Neural progenitor cell (in vitro differentiated cells): ENCODE results near the gene NACA2. TPM values are rescaled to one million over a fixed set of nuclear protein-coding genes. Genes with fewer than 3 reads are reported as not detected.

Experiments
- DNase-seq: peaks from one replicate; pipeline ENCODE4 v3.0.0-alpha.2; 2016; ENCODE audit warnings: low spot score
- H2AFZ ChIP-seq: fragments of 200-600 bp; sonication (generic); replicated peaks from 2 replicates; pipeline ENCODE4 v1.6.1; 2016; ENCODE audit warnings: antibody characterized with exemption
- H3F3A ChIP-seq: fragments of 200-600 bp; sonication (generic); 2 replicates; pipeline ENCODE4 v1.6.1; 2016; ENCODE audit warnings: antibody characterized with exemption, low read depth
- H3K27ac ChIP-seq: fragments of 200-600 bp; sonication (generic); 2 replicates; pipeline ENCODE4 v1.5.1; 2016; ENCODE audit warnings: mild to moderate bottlenecking
- H3K27me3 ChIP-seq: fragments of 200-600 bp; sonication (generic); 2 replicates; pipeline ENCODE4 v1.6.1; 2016; ENCODE audit warnings: mild to moderate bottlenecking, moderate library complexity
- H3K36me3 ChIP-seq: fragments of 200-600 bp; sonication (generic); 2 replicates; pipeline ENCODE4 v1.5.1; 2016
- H3K4me1 ChIP-seq: fragments of 200-600 bp; sonication (generic); 2 replicates; pipeline ENCODE4 v1.6.1; 2016; ENCODE audit warnings: mixed run types
- H3K4me2 ChIP-seq: fragments of 200-600 bp; sonication (generic); 2 replicates; pipeline ENCODE4 v1.6.1; 2016
- H3K4me3 ChIP-seq: fragments of 200-600 bp; sonication (generic); 2 replicates; pipeline ENCODE4 v1.5.1; 2016
- H3K79me2 ChIP-seq: fragments of 200-600 bp; sonication (generic); 2 replicates; pipeline ENCODE4 v1.6.1; 2016; ENCODE audit warnings: low read depth
- H3K9ac ChIP-seq: fragments of 200-600 bp; sonication (generic); 2 replicates; pipeline ENCODE4 v1.6.1; 2016
- H3K9me3 ChIP-seq: fragments of 200-600 bp; sonication (generic); 2 replicates; pipeline ENCODE4 v1.5.1; 2016; ENCODE audit warnings: low read depth
- H4K20me1 ChIP-seq: fragments of 200-600 bp; sonication (generic); 2 replicates; pipeline ENCODE4 v1.6.1; 2016; ENCODE audit warnings: low read depth
- H3K27ac Mint-ChIP-seq: 3 replicates; pipeline ENCODE4 v1.8.0; 2021; ENCODE audit warnings: mixed read lengths
- H3K27me3 Mint-ChIP-seq: 2 replicates; pipeline ENCODE4 v1.8.0; 2022; ENCODE audit warnings: low read depth, mild to moderate bottlenecking, inconsistent platforms, moderate library complexity, mixed read lengths; ENCODE audit not compliant: insufficient read depth
- H3K36me3 Mint-ChIP-seq: 3 replicates; pipeline ENCODE4 v1.8.0; 2021; ENCODE audit warnings: mixed read lengths
- H3K4me1 Mint-ChIP-seq: 3 replicates; pipeline ENCODE4 v1.8.0; 2021; ENCODE audit warnings: mixed read lengths
- H3K4me3 Mint-ChIP-seq: 3 replicates; pipeline ENCODE4 v1.8.0; 2021; ENCODE audit warnings: mild to moderate bottlenecking, moderate library complexity, mixed read lengths
- H3K9me3 Mint-ChIP-seq: 3 replicates; pipeline ENCODE4 v1.8.0; 2020; ENCODE audit warnings: mixed read lengths
- EZH2 ChIP-seq: fragments of 200-600 bp; sonication (generic); IDR thresholded peaks from 2 replicates; pipeline ENCODE4 v1.6.1; 2017; ENCODE audit warnings: antibody characterized with exemption, mild to moderate bottlenecking, moderate library complexity
- EZH2phosphoT487 ChIP-seq: fragments of 200-600 bp; sonication (generic); IDR thresholded peaks from 2 replicates; pipeline ENCODE4 v1.6.1; 2017; ENCODE audit warnings: antibody characterized with exemption
- total RNA-seq: library from RNA; depleted of rRNA; stranded (reverse); fragments of >200 nt; gene quantifications from 2 replicates; pipeline ENCODE4 v1.2.3, GENCODE V29; 2015; ENCODE audit warnings: low replicate concordance
- TF ChIP-seq, protein P1 (sequence below): fragments of 200-600 bp; sonication (generic); IDR thresholded peaks from 2 replicates; pipeline ENCODE4 v1.5.1; 2017; ENCODE audit warnings: antibody characterized with exemption, mild to moderate bottlenecking

Gene NACA2
- total RNA-seq, 1 donor from 2014 or later: not detected

- H3K36me3 Mint-ChIP-seq: no peaks in the 10 kb centered on the region
These were observed 28.9 kb upstream of the NACA2 start for GRCh38 chr17:61619953-61620352.

DNA sequence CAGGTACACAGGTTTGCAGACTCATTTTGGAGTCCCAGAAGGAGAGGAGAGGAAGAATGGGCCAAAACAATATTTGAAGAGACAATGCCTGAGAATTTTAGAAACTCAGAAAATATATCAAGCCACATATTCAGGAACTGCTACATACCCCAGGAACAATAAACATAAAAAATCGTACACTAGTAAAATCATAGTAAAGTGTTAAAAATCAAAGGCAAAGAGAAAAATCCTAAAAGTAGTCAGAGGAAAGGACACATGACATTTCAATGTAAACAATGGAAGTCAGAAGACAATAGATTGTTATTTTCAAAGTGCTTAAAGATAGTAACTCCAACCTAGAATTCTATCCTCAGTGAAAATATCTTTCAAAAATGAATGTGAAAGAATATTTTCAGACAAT is 28.5 kb upstream of the NACA2 start:
- no peak for DNase-seq
- no peaks in the 10 kb centered on the region for H4K20me1 ChIP-seq
- Mint-ChIP-seq H3K27ac (no peak overlapping the region), H3K36me3 (no peaks in the 10 kb centered on the region), H3K4me3 (no peak overlapping the region), H3K9me3 (peaks cover 12% of the 10 kb centered on the region), H3K4me1 (no peaks in the 10 kb centered on the region), H3K27me3 (no peaks in the 10 kb centered on the region)
- no peaks in the 10 kb centered on the region for H3K36me3 ChIP-seq
- no peak overlapping the region for H3K27ac ChIP-seq
- H3K79me2 ChIP-seq: no peaks in the 10 kb centered on the region
- H3K9ac ChIP-seq: no peak overlapping the region
- peaks cover 9% of the 10 kb centered on the region for H3K9me3 ChIP-seq
- no peak overlapping the region for H3K4me2 ChIP-seq
- H3F3A ChIP-seq: no peaks in the 10 kb centered on the region
- no peaks in the 10 kb centered on the region for H3K4me1 ChIP-seq
- no peaks in the 10 kb centered on the region for H3K27me3 ChIP-seq
- H2AFZ ChIP-seq: no peak overlapping the region
- no peak overlapping the region for H3K4me3 ChIP-seq
- TF ChIP-seq, protein P1, sequence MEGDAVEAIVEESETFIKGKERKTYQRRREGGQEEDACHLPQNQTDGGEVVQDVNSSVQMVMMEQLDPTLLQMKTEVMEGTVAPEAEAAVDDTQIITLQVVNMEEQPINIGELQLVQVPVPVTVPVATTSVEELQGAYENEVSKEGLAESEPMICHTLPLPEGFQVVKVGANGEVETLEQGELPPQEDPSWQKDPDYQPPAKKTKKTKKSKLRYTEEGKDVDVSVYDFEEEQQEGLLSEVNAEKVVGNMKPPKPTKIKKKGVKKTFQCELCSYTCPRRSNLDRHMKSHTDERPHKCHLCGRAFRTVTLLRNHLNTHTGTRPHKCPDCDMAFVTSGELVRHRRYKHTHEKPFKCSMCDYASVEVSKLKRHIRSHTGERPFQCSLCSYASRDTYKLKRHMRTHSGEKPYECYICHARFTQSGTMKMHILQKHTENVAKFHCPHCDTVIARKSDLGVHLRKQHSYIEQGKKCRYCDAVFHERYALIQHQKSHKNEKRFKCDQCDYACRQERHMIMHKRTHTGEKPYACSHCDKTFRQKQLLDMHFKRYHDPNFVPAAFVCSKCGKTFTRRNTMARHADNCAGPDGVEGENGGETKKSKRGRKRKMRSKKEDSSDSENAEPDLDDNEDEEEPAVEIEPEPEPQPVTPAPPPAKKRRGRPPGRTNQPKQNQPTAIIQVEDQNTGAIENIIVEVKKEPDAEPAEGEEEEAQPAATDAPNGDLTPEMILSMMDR: no peak
- no peak for TF ChIP-seq EZH2phosphoT487
- no peak for TF ChIP-seq EZH2

More at GRCh38 chr17:61619953-61620352, 28.9 kb upstream of the NACA2 start:
- no peak overlapping the region for H3K4me3 Mint-ChIP-seq
- H3K27ac Mint-ChIP-seq: no peak overlapping the region
- H3K27me3 ChIP-seq: no peaks in the 10 kb centered on the region
- H3K4me1 ChIP-seq: no peaks in the 10 kb centered on the region
- no peaks in the 10 kb centered on the region for H4K20me1 ChIP-seq
- H3K4me2 ChIP-seq: no peak overlapping the region
- TF ChIP-seq EZH2phosphoT487 (no peak), EZH2 (no peak)
- TF ChIP-seq, protein P1: no peak
- peaks cover 9% of the 10 kb centered on the region for H3K9me3 ChIP-seq
- H3K79me2 ChIP-seq: no peaks in the 10 kb centered on the region
- H3K9me3 Mint-ChIP-seq: peaks cover 12% of the 10 kb centered on the region
- H3K36me3 ChIP-seq: no peaks in the 10 kb centered on the region
- H3K9ac ChIP-seq: no peak overlapping the region
- no peak overlapping the region for H3K4me3 ChIP-seq
- DNase-seq: no peak
- H3K4me1 Mint-ChIP-seq: no peaks in the 10 kb centered on the region
- H2AFZ ChIP-seq: no peak overlapping the region
- H3F3A ChIP-seq: no peaks in the 10 kb centered on the region
- no peak overlapping the region for H3K27ac ChIP-seq
- H3K27me3 Mint-ChIP-seq: peaks cover 3% of the 10 kb centered on the region

DNA sequence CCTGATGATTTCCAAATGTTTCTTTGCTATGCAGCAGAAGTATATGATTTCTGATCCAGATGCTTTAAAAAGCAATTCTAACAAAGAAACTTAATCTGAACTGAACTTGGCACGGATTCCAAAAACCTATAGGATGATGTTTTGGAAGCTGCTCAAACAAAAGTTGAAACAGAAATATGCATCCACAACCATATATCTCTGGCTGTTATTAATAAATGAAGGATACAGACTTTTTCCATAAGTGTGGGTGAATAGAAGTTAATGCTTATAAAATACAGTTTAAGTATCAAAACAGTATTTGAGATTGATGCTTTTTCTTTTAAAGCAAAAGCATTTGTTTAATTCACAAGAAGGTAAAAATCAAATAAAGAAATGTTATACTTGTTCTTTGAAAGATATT is 27.9 kb upstream of the NACA2 start:
- Histone ChIP-seq H3K9ac (no peak overlapping the region), H3K4me2 (no peak overlapping the region), H2AFZ (no peak overlapping the region), H3K36me3 (no peaks in the 10 kb centered on the region), H3K4me3 (no peak overlapping the region), H3K27ac (no peak overlapping the region), H3F3A (no peaks in the 10 kb centered on the region), H4K20me1 (no peaks in the 10 kb centered on the region), H3K4me1 (no peaks in the 10 kb centered on the region), H3K79me2 (no peaks in the 10 kb centered on the region), H3K27me3 (no peaks in the 10 kb centered on the region), H3K9me3 (peaks cover 9% of the 10 kb centered on the region)
- no peak overlapping the region for H3K4me3 Mint-ChIP-seq
- TF ChIP-seq, protein P1: no peak
- TF ChIP-seq EZH2: no peak
- no peak for TF ChIP-seq EZH2phosphoT487
- no peaks in the 10 kb centered on the region for H3K27me3 Mint-ChIP-seq
- no peaks in the 10 kb centered on the region for H3K36me3 Mint-ChIP-seq
- no peak for DNase-seq
- no peaks in the 10 kb centered on the region for H3K4me1 Mint-ChIP-seq
- peaks cover 12% of the 10 kb centered on the region for H3K9me3 Mint-ChIP-seq
- no peak overlapping the region for H3K27ac Mint-ChIP-seq
